H9 (cell line): ENCODE results near the gene DOK5. TPM values are rescaled to one million over a fixed set of nuclear protein-coding genes. Genes with fewer than 3 reads are reported as not detected.

Experiments
- DNase-seq: peaks from one replicate; pipeline ENCODE4 v3.0.0-alpha.2; 2017
- H2AFZ ChIP-seq: one replicate; pipeline ENCODE4 v1.6.1; 2013; ENCODE audit warnings: mild to moderate bottlenecking, low read length, control low read depth, moderate library complexity
- H2AK5ac ChIP-seq: 2 replicates; pipeline ENCODE4 v1.6.1; 2013; ENCODE audit warnings: low read length, control low read depth, mixed read lengths; ENCODE audit not compliant: insufficient read length
- H2BK120ac ChIP-seq: one replicate; pipeline ENCODE4 v1.6.1; 2013; ENCODE audit warnings: low read depth, mild to moderate bottlenecking, low read length, control low read depth, inconsistent platforms; ENCODE audit not compliant: poor library complexity, severe bottlenecking
- H2BK12ac ChIP-seq: 2 replicates; pipeline ENCODE4 v1.6.1; 2013; ENCODE audit warnings: low read length, control low read depth, mixed read lengths, low read depth; ENCODE audit not compliant: insufficient read length
- H2BK15ac ChIP-seq: 2 replicates; pipeline ENCODE4 v1.6.1; 2013; ENCODE audit warnings: low read depth, low read length, control low read depth
- H2BK20ac ChIP-seq: one replicate; pipeline ENCODE4 v1.6.1; 2013; ENCODE audit warnings: low read depth, mild to moderate bottlenecking, low read length, control low read depth, inconsistent platforms; ENCODE audit not compliant: poor library complexity, severe bottlenecking
- H2BK5ac ChIP-seq: 2 replicates; pipeline ENCODE4 v1.6.1; 2013; ENCODE audit warnings: low read length, control low read depth, mixed read lengths; ENCODE audit not compliant: insufficient read length
- H3K14ac ChIP-seq: 2 replicates; pipeline ENCODE4 v1.6.1; 2013; ENCODE audit warnings: low read length, control low read depth; ENCODE audit not compliant: insufficient read depth
- H3K18ac ChIP-seq: 2 replicates; pipeline ENCODE4 v1.6.1; 2013; ENCODE audit warnings: low read depth, mild to moderate bottlenecking, mixed read lengths, low read length, control low read depth; ENCODE audit not compliant: insufficient read length
- H3K23ac ChIP-seq: 2 replicates; pipeline ENCODE4 v1.6.1; 2013; ENCODE audit warnings: low read length, control low read depth, mixed read lengths, low read depth; ENCODE audit not compliant: insufficient read length
- H3K23me2 ChIP-seq: 2 replicates; pipeline ENCODE4 v1.6.1; 2013; ENCODE audit warnings: low read depth, mild to moderate bottlenecking, mixed read lengths, low read length, control low read depth; ENCODE audit not compliant: insufficient read length, poor library complexity, severe bottlenecking
- H3K27ac ChIP-seq: 2 replicates; pipeline ENCODE4 v1.5.1; 2013; ENCODE audit warnings: low read length, control low read depth, mixed read lengths, low read depth; ENCODE audit not compliant: insufficient read length
- H3K27me3 ChIP-seq: 2 replicates; pipeline ENCODE4 v1.6.1; 2013; ENCODE audit warnings: low read length, control low read depth, inconsistent platforms; ENCODE audit not compliant: insufficient read depth
- H3K4ac ChIP-seq: 2 replicates; pipeline ENCODE4 v1.6.1; 2013; ENCODE audit warnings: low read depth, mild to moderate bottlenecking, control low read depth, inconsistent platforms, low read length, moderate library complexity
- H3K4me1 ChIP-seq: 2 replicates; pipeline ENCODE4 v1.6.1; 2013; ENCODE audit warnings: low read length, control low read depth, inconsistent platforms; ENCODE audit not compliant: insufficient read depth
- H3K4me2 ChIP-seq: 2 replicates; pipeline ENCODE4 v1.6.1; 2013; ENCODE audit warnings: low read length, control low read depth, mixed read lengths; ENCODE audit not compliant: insufficient read length, insufficient read depth
- H3K56ac ChIP-seq: 2 replicates; pipeline ENCODE4 v1.6.1; 2013; ENCODE audit warnings: low read depth, mild to moderate bottlenecking, mixed read lengths, low read length, control low read depth; ENCODE audit not compliant: insufficient read length
- H3K79me1 ChIP-seq: 2 replicates; pipeline ENCODE4 v1.6.1; 2013; ENCODE audit warnings: low read depth, mild to moderate bottlenecking, moderate library complexity, low read length, control low read depth, inconsistent platforms; ENCODE audit not compliant: insufficient read depth, poor library complexity, severe bottlenecking
- H3K79me2 ChIP-seq: 2 replicates; pipeline ENCODE4 v1.6.1; 2013; ENCODE audit warnings: low read length, control low read depth, inconsistent platforms; ENCODE audit not compliant: insufficient read depth
- H3K9ac ChIP-seq: 2 replicates; pipeline ENCODE4 v1.6.1; 2013; ENCODE audit warnings: low read length, control low read depth, mixed read lengths; ENCODE audit not compliant: insufficient read length; ENCODE audit errors: extremely low read depth
- H3K9me3 ChIP-seq: one replicate; pipeline ENCODE4 v1.6.1; 2013; ENCODE audit warnings: low read depth, low read length, inconsistent platforms; ENCODE audit not compliant: control insufficient read depth
- H3T11ph ChIP-seq: one replicate; pipeline ENCODE4 v1.6.1; 2013; ENCODE audit warnings: mild to moderate bottlenecking, low read length, control low read depth, inconsistent platforms
- H4K20me1 ChIP-seq: one replicate; pipeline ENCODE4 v1.6.1; 2013; ENCODE audit not compliant: control insufficient read depth, insufficient read length, insufficient read depth
- H4K5ac ChIP-seq: 2 replicates; pipeline ENCODE4 v1.6.1; 2013; ENCODE audit warnings: low read depth, mild to moderate bottlenecking, mixed read lengths, low read length, control low read depth; ENCODE audit not compliant: insufficient read length
- H4K8ac ChIP-seq: replicated peaks from 2 replicates; pipeline ENCODE4 v1.6.1; 2013; ENCODE audit warnings: low read length, control low read depth, mixed read lengths, low read depth; ENCODE audit not compliant: insufficient read length
- H4K91ac ChIP-seq: 2 replicates; pipeline ENCODE4 v1.6.1; 2013; ENCODE audit warnings: low read depth, mild to moderate bottlenecking, moderate library complexity, mixed read lengths, low read length, control low read depth; ENCODE audit not compliant: insufficient read length
- H3K27ac Mint-ChIP-seq, 3 experiments: 2 replicates in 2 of 3; 3 replicates in 1 of 3; pipeline ENCODE4 v1.8.0; 2020 to 2021; ENCODE audit warnings: mixed read lengths in 3 of 3, mild to moderate bottlenecking in 1 of 3, moderate library complexity in 1 of 3
- H3K27me3 Mint-ChIP-seq: 2 replicates; pipeline ENCODE4 v1.8.0; 2021; ENCODE audit warnings: low read depth, mild to moderate bottlenecking, moderate library complexity, mixed read lengths
- H3K36me3 Mint-ChIP-seq, 3 experiments: 2 replicates in 2 of 3; 3 replicates in 1 of 3; pipeline ENCODE4 v1.8.0; 2020 to 2021; ENCODE audit warnings: low read depth in 3 of 3, mixed read lengths in 3 of 3; ENCODE audit not compliant: insufficient read depth in 1 of 3
- H3K4me1 Mint-ChIP-seq, 2 experiments: 2 replicates each; pipeline ENCODE4 v1.8.0; 2020; ENCODE audit warnings: mixed read lengths in 2 of 2
- H3K4me3 Mint-ChIP-seq, 2 experiments: 2 replicates in 1 of 2; 3 replicates in 1 of 2; pipeline ENCODE4 v1.8.0; 2020 to 2021; ENCODE audit warnings: mild to moderate bottlenecking in 2 of 2, mixed read lengths in 2 of 2, moderate library complexity in 1 of 2
- H3K9me3 Mint-ChIP-seq, 2 experiments: 2 replicates in 1 of 2; 3 replicates in 1 of 2; pipeline ENCODE4 v1.8.0; 2020; ENCODE audit warnings: mild to moderate bottlenecking in 2 of 2, mixed read lengths in 2 of 2, moderate library complexity in 1 of 2
- total RNA-seq: library from RNA; stranded (reverse); gene quantifications from 2 replicates; pipeline ENCODE4 v1.2.1, GENCODE V29; 2021
- TF ChIP-seq, protein P1 (sequence below): fragments of 200-600 bp; sonication (generic); conservative IDR thresholded peaks from 3 replicates; pipeline ENCODE4 v1.8.0; 2021; ENCODE audit warnings: antibody characterized with exemption, mild to moderate bottlenecking

The DOK5 gene
- total RNA-seq, 1 experiment from 2014 or later: 4.5 TPM

DNA sequence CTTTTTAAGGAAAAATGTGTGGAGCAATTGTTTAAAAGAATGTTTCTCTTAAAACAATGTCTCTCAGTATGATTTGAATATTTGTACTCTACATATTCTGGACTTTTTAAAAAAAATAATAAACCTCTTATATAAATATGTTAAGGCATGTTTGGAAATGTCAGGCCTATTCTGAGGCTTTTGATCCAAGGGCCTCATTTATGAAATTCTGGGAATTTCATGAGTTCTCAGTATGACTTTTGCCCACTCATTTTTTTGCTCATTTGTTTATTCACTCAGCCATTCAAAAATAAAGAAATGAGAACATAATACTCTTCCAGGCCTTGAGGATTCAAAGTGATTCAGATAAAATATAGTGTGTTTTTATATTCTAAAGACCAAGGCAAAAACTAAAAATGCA is 60.4 kb downstream of the DOK5 start:
- H3K27ac Mint-ChIP-seq: no peak overlapping the region
- no peak overlapping the region for H2BK20ac ChIP-seq

More for the DNA sequence above, 60.4 kb downstream of the DOK5 start:
- TF ChIP-seq, protein P1, sequence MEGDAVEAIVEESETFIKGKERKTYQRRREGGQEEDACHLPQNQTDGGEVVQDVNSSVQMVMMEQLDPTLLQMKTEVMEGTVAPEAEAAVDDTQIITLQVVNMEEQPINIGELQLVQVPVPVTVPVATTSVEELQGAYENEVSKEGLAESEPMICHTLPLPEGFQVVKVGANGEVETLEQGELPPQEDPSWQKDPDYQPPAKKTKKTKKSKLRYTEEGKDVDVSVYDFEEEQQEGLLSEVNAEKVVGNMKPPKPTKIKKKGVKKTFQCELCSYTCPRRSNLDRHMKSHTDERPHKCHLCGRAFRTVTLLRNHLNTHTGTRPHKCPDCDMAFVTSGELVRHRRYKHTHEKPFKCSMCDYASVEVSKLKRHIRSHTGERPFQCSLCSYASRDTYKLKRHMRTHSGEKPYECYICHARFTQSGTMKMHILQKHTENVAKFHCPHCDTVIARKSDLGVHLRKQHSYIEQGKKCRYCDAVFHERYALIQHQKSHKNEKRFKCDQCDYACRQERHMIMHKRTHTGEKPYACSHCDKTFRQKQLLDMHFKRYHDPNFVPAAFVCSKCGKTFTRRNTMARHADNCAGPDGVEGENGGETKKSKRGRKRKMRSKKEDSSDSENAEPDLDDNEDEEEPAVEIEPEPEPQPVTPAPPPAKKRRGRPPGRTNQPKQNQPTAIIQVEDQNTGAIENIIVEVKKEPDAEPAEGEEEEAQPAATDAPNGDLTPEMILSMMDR: no peak
- H3K14ac ChIP-seq: no peak overlapping the region
- H4K5ac ChIP-seq: no peak overlapping the region
- H3K9me3 ChIP-seq: no peaks in the 10 kb centered on the region
- no peaks in the 10 kb centered on the region for H3K27me3 Mint-ChIP-seq
- H3K4me2 ChIP-seq: no peak overlapping the region
- H2AK5ac ChIP-seq: no peak overlapping the region
- no peak overlapping the region for H2BK15ac ChIP-seq
- H3K23ac ChIP-seq: no peak overlapping the region
- H3K4me3 Mint-ChIP-seq: no peak overlapping the region
- H4K8ac ChIP-seq: no peak overlapping the region
- peaks cover 10 to 20% (median 13%) of the 10 kb centered on the region in 3 experiments for H3K36me3 Mint-ChIP-seq
- H3K4me1 Mint-ChIP-seq: no peaks in the 10 kb centered on the region
- no peak overlapping the region for H3K56ac ChIP-seq
- no peaks in the 10 kb centered on the region for H3K79me2 ChIP-seq
- peaks cover 10 to 16% of the 10 kb centered on the region in 2 experiments for H3K9me3 Mint-ChIP-seq
- no peak overlapping the region for H3K9ac ChIP-seq
- H3K4me1 ChIP-seq: no peaks in the 10 kb centered on the region
- DNase-seq: no peak
- no peaks in the 10 kb centered on the region for H3K23me2 ChIP-seq
- no peaks in the 10 kb centered on the region for H3K79me1 ChIP-seq
- H2BK5ac ChIP-seq: no peak overlapping the region
- no peak overlapping the region for H4K91ac ChIP-seq
- H3K27ac ChIP-seq: no peak overlapping the region
- H2BK12ac ChIP-seq: no peak overlapping the region
- no peak overlapping the region for H3K4ac ChIP-seq
- H2AFZ ChIP-seq: no peak overlapping the region
- H3T11ph ChIP-seq: no peak overlapping the region
- H4K20me1 ChIP-seq: no peaks in the 10 kb centered on the region
- no peak overlapping the region for H3K18ac ChIP-seq
- H3K27me3 ChIP-seq: no peaks in the 10 kb centered on the region
- H2BK120ac ChIP-seq: no peak overlapping the region
